GM21367 (cell line): ENCODE data around the gene SEL1L.
"Not testable (repeated sequence)": the region's sequence is repeated elsewhere in the genome, so short reads cannot be mapped to it uniquely, and the experiment has no call there.

ENCODE experiments used
- ATAC-seq: cut with Tn5 transposase; IDR thresholded peaks from one replicate; pipeline ENCODE4 v1.9.1; 2021; ENCODE audit not compliant: unreplicated experiment

The SEL1L gene

DNA sequence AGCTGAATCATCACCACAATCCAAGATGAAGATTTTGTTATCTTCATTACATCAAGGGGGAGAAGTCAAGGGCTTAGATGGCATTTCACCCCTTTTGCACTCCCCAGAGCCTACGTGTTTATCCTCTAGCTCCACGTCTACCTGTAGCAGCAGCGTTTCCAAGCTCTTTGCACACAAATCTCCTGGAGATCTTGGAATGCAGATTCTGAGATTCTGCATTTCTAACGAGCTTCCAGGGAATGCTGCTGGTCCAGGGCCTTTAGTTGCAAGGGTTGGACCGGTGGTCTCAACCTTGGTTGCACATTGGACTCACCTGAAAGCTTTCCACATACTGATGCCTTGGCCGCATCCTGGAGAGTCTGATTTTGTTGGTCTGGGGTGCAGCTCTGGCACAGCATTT, 84.1 kb downstream of the SEL1L start:
- ATAC-seq = no peak

DNA sequence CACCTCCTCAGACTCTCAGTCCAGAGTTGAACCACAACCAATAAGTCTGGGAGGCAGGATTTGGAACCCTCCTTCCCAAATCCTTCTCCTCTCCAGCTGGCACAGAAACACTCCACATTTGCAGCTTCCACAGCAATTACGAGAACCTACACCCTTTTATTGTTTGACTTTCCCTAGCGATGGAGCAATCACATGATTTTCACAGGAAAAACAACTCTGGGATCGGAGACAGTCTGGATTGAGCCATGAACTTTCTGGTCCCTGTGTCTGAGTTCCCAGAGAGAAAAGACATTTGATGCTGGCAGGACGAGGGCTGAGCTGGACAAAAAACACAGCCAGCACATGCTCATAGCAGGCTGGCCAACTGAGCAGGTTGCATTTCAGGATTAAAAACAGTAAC, 84.5 kb downstream of the SEL1L start:
- no peak for ATAC-seq

- no peak for ATAC-seq
Measured at GRCh38 chr14:81447021-81447764, 86.5 kb downstream of the SEL1L start.

- ATAC-seq = no peak
Measured at GRCh38 chr14:81446279-81447007, 87.2 kb downstream of the SEL1L start.

GRCh38 chr14:81441626-81442134, 92.0 kb downstream of the SEL1L start:
- ATAC-seq = no peak

GRCh38 chr14:81440041-81440440, 93.6 kb downstream of the SEL1L start:
- no peak for ATAC-seq

GRCh38 chr14:81437244-81437643, 96.4 kb downstream of the SEL1L start:
- no peak for ATAC-seq

GRCh38 chr14:81436296-81437138, 97.1 kb downstream of the SEL1L start:
- ATAC-seq = peak; percentile 87

- peak; percentile 25 for ATAC-seq
Measured at GRCh38 chr14:81435391-81436295, 98.0 kb downstream of the SEL1L start.

DNA sequence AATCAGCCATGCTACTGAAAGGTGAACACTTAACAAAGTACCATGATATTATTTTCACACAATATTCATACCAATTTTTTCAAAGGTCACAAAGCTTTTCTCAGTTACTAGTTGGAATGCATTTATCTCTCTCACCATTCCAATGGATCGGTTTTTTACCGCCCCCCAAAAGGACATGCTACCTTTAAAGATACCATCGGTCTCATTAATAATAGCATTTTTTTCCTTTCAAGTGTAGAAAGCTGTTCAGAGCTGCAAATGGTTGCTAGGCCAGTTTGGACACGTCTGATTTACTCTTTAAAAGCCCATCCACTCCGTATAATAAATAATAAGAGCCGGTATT, 98.6 kb downstream of the SEL1L start:
- ATAC-seq = no peak

DNA sequence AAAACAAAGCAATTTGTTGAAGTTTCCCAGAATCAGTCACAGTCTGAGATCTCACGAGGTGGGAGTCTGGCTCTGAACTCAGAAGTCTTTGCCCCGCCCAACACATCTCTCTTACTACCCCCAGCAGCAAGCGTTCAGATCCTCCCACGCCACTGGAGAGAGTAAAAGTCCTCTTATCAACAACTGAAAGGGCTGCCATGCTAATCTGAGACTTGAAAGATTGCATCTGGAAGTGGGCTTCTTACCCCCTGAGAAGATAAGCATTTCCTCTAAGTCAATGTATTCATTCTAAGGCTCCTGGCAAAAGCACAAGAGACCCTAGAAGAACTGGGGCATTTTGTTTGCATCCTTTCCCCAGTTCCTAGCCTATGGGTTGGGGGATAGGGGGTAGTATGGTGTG, 99.4 kb downstream of the SEL1L start:
- ATAC-seq = no peak

DNA sequence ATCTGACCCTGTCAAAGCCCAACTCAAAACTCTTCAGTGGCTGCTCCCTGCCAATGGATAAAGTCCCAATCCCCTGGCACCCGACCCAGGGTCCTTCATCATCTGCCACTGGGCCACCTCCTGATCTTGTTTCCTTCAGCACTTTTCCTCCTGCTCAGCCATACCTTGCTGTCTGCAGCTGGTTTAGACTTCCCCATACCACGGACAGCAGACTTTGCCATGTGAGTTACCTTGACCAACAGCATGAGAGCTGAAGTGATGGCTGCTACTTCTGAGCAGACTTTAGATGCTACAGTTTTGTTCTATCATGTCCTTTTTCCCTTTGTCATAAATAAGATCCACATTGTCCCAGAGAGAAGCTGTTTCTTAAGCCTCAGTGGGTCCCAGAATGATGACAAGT, 100.3 kb downstream of the SEL1L start:
- ATAC-seq = no peak

DNA sequence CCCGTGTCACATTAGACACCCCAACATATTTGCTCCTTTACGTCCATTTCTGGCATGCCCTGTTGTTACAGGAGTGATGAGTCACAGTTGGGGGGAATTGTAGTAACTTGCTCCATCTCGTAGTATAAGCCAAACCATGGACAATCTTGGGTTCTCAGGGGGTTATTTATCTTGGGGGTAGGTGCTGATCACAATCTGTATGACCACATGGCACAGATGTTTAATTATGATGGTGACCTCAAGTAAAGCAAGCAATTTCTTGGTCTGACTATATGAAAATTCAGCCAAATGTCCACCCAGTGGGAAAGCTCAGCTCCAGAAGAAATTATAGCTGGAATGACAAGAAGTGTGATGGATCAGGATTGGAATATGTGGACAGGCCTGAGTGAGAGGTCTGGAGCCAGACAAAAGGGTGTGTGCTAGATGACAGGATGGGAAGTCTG, 101.4 kb downstream of the SEL1L start:
- ATAC-seq = no peak

GRCh38 chr14:81430235-81430634, 103.4 kb downstream of the SEL1L start:
- ATAC-seq = no peak

DNA sequence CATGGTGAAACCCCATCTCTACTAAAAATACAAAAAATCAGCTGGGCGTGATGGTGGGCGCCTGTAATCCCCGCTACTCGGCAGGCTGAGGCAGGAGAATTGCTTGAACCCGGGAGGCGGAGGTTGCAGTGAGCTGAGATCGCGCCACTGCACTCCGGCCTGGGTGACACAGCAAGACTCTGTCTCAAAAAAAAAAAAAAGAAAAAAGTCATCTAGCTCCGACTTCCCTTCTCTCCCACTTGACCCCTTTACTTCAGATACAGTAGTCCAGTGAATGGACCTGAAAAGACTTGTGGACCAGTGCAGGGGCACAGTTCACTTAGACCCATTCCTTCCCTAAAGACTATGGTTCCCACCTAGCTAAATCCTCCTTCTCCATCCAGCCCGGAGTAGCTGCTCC, 103.9 kb downstream of the SEL1L start:
- not testable (repeated sequence) for ATAC-seq

DNA sequence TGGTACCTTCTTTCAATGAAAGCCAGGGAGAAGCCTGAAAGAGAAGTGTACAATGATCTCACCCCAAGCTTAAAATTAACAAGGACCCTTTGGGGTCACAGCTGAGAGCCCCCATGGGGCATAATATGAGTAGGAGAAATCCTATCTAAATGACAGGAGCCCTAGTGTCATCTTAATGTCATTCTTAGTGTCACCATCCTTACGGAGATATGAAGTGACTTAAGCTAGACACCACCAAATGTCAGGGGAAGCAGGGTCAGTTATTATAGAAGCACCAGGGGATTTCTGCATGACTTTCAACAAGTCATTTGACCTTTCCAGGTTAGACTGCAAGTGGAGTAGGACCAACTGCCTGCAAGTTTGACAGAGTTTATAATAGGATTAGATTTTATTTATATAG, 104.6 kb downstream of the SEL1L start:
- no peak for ATAC-seq

DNA sequence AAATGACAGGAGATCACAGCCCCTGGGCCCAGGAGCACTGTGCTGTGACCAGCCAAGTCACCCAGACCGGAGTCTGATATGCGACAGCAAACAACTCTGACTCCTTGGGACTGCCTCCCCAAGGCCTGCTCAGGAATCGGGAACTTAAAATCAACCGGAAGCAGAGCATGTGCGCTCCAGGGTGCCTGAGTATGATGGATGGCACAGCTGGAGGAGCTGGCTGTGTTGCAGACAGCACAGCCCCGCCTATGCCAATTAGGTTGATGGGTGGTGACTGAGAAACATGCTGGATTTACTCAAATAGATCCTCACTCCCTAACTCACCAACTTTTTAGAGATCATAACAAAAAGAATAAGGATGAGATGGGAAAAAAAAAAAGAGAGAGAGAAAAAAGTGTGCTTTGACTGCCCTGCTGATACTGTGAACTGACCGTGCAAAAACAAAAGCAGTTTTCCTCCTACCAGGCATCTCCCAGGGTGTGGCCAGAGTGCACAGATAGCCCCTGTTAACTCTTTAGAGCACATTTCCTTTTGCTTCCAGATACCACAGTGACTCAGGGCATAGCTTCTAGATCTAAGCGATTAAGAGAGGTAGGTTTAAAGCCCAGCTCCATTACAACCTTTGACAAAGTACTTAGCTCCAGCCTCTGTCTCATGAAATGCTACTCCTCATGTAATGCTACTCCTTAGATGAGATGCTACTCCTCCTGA, 106.2 kb downstream of the SEL1L start:
- ATAC-seq = no peak

- ATAC-seq = no peak
Measured at GRCh38 chr14:81423504-81423903, 110.1 kb downstream of the SEL1L start.
